Ureter (tissue), 1 donor: Measurements from ENCODE around the gene SLC47A2. TPM values are rescaled to one million over a fixed set of nuclear protein-coding genes. Genes with fewer than 3 reads are reported as not detected.
"Not testable (repeated sequence)": the region's sequence is repeated elsewhere in the genome, so short reads cannot be mapped to it uniquely, and the experiment has no call there.

ENCODE experiments used
- DNase-seq: peaks from one replicate; pipeline ENCODE4 v3.0.0-alpha.2; 2020; ENCODE audit warnings: low spot score
- total RNA-seq: library from RNA; stranded (reverse); gene quantifications from one replicate; pipeline ENCODE4 v1.2.4, GENCODE V29; 2023
- donor health status: DM: yes; HTN: yes; CAD: no.

Gene SLC47A2
- total RNA-seq, 1 donor from 2014 or later, result not detected

DNA sequence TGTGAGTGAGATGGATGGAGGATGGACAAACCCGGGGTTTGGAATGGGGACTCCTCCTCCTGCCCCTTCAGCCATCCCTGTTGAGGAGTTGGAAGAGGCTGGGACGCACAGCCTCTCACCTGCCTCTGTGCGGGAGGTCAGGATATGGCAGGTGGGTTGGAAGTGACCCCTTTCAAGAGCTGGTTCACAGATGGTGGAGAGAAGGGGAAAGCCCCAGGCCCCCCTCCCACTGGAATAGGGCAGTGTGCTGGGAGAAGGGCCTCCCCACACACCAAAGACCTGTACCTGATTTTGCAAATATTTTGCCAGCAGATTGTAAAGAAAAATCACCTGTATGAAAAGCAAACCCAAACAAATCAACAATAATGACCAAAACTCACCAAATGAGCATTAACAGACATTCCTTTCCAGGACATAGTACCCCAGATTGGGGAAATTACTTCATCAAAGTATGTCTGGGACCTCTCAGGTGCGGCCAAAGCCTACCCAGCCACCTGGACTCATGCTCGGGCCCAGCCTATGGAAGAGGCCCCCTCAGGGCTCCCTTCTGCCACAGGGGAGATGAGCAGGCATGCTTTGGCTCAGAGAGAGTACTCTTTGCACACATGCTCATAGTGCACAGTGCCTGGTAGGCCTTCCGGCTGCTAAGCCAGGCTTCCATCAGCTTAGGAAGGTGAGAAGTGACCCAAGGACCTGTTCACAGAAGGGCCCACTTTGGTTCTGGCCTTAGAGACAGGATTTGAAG lies 7.8 kb downstream of the SLC47A2 start:
- no peak for DNase-seq

DNA sequence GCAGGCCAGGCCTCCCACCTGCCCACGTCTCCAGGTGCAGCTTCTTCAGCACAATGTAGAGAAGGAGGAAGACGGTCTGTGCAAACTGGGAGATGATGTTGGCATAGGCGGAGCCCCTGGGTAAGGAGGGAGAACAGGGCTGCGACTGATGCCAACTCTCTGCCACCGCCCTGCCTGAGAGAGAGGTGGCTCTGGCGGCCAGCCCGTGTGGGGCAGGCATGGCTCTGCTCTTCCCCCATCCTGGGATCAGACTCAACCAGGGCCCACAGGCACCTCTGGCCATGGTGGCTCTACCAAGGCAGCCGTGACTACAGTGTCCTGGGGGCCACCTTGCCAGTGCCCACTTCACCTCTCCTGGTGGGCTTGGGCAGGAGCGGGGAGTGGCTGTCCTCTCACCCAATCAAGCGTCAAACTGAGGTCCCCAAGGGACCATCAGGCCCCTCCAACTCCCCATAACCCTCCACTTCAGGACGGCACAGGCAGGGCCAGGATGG lies 8.6 kb downstream of the SLC47A2 start:
- no peak for DNase-seq

DNA sequence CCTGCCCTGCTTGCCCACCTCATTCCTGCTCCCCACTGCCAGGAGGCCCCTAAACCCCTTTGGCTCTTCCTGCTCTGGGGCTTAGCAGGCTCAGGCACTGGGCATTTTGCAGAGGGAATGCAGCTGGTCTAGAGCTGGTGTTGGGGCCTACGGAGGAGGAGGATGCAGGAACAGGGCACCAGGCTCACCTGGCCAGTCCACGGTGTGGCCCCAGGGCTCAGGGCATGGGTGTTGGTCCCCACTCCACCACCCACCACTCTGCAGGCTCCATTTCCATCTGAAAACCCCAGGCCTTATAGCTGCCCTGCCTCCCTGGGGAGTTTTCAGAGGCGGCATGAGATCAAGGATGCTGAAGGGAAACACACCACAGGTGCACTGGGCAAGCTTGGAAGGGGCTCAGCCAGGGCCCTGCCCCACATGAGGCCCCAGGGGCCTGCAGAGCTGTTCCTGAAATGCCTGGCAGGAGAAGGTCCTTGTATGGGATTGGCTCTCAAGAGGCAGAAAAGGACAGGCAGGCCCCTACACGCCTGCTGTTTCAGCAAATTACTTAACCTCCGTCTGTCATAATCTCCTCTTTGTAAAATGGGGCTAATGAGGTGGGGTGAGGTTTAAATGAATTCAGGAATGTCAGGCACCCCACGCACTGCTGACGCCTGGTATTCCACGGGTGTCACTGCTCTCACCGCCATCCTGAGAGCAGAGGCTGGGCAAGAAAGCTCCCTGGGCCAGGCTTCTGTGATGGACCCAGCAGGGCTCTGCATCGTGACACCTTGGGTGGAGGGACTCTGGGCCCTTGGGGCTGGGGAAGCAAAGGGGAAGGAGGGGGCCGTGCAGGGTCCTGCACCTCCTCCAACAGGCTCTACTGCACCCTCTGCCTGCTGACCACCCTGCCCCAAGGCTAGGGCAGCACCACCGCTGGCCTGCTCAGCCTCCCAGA lies 9.3 kb downstream of the SLC47A2 start:
- peak; percentile 37 for DNase-seq

DNA sequence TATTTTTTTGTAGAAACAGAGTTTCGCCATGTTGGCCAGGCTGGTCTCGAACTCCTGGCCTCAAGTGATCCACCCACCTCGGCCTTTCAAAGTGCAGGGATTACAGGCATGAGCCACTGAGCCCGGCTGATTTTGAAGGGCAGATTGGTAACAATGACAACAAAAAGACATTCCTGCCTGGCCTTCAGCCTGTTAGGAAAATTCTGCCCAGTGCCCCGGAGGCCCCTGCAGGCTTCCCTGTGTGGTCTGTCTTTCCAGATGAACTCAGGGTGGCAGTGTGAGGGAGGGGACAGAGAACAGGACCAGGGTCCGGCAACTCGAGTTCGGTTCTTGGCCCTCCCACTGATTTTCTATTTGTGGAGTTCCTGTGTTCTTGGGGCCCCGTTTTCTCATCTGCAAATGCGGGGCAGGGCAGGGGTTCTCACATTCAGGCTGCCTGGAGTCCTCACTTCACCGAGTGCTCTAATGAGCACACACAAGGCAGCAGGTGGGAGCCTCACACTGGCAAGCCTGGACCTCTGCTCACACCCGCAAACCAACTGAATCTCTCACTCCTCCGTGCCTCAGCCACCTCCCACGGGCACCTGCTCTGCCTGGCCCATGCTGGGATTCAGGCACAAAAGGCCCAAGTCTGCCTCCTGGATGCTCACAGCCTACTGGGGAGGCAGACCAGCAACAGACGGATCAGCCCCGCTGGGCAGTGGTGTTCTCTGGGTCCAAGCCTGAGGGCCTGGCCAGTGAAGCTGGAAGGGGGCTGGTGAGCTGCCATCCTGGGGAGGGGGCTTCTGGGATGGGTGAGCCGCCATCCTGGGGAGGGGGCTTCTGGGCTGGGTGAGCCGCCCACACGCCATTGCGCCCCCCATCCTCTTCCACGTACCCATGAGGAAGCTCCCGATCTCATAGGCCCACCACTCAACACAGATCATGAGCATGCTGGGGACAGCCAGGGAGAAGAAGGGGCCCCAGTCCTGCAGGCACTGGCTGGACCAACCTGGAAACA lies 10.3 kb downstream of the SLC47A2 start:
- DNase-seq, result no peak

DNA sequence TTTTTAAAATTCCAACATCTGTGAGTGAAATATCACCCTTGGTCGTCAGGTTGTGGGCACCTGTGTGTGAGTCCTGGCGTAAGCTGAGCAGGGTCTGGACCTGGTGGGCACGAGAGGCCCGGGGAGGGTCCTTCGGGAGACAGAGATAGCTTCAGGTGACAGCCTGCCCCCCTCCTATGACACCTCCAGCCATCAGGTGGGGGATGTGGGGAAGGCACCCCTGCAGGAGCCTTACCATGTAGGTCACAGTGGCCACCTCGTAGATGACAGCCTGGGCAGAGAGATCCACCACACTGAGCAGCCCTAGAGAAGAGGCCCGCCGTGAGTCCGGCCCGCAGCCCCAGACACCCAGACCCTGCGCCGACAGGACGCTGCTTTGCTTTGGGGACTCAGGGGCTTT lies 11.2 kb downstream of the SLC47A2 start:
- peak; percentile 36 for DNase-seq

DNA sequence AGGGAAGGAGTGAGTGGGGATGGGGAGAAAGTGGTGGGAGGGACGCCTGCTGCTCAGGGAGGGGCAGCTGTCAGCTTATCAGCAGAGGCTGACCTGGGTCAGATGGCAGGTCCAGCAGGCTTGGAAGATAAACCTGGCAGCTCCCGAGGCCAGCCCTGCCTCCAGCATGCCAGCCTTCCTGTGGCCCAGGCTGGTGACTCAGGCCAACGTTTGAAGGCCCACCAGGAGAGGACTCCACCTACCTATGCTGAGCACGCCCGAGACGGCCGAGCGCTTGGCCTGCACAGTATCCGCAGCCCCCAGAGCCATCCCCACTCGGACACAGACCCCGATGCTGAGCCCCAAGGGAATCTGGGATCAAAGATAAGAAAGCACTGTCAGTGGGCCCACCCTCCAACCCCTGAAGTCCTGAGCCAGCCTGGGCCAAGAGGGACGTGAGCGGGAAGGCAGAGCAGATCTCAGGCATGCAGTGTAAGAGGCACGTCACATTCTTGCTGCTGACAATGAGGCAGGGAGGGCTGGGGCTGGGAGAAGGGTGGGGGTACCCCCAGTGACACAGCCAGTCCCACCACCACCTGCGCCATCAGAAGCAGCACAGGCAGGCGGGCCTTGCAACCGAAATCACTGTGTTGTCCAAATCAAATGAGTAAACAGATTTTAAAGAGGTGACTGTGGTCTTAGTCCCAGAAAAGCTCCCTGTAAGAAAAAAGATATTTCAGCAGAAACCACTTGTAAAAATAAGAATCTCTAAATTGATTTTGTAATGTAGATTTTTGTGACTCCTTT lies 12.4 kb downstream of the SLC47A2 start:
- DNase-seq, result peak; percentile 37

DNA sequence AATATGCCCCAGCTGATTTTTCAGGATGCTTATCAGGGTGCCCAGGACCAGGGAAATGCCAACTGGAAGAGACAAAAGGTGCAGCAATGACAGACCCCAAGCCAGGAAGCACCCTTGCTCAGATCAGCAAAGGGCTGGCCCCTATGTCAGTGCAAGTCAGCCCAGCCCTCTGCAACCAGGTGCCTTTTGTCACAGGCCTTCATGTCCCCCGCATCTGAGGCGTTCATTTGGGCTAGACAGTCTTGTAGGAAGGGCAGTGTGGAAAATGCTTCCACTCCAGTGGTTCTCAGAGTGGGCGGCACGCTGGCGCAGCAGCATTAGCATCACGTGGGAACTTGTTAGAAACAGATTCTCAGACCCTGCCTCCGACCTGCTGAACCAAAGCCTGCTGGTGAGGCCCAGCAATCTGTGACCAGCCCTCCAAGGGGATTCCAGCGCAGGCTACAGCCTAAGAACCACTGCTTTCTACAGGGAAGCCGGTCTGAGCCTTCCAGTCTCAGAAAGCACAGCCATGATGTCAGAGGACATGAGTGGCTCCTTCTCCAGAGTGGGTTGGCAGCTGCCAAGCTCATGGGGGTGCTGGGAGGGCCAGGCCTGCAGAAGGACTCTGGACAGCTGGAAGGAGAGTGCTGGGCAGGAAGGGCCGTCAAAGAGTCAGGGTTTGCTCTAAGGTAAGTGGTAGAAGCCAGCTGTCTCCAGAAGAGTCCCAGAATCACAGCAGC lies 13.1 kb downstream of the SLC47A2 start:
- peak; percentile 30 for DNase-seq

DNA sequence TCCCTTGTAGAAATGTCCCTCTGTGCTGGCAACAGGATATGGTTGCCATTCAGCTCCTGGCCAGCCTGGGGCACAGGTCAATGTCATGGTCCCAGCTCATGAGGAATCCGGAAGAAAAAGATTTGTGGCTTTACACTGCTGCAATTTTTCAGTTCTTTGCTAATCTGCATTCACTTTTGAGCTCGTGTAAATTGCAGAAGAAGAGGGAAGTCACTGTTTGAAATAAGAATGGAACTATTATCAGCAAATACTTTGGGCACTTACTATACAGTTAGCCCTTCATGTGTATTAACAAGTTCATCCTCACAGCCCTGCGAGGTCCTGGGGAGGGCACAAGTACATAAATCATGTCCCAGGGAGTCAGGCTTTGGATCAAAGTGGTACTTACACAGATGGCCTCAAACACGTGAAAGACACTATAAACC lies 14.2 kb downstream of the SLC47A2 start:
- no peak for DNase-seq

DNA sequence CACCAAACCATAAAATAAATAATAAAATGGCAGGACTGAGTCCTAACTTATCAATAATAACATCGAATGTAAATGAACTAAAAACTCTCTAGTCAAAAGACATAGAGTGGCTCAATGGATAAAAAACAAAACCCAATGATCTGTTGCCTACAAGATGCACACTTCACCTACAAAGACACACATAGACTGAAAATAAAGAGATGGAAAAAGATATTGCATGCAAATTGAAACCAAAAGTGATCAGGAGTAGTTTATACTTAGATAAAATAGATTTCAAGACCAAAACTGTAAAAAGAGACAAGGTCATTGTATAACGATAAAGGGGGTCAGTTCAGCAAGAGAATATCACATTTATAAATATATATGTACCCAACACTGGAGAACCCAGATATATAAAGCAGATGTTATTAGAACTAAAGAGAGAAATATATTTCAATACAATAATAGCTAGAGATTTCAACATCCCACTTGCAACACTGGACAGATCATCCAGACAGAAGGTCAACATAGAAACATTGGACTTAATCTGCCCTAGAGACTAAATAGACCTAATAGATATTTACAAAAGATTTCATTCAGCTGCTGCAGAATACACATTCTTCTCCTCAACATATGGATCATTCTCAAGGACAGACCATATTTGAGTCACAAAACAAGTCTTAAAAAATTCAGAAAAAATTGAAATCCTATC lies 29.8 kb downstream of the SLC47A2 start:
- no peak for DNase-seq

DNA sequence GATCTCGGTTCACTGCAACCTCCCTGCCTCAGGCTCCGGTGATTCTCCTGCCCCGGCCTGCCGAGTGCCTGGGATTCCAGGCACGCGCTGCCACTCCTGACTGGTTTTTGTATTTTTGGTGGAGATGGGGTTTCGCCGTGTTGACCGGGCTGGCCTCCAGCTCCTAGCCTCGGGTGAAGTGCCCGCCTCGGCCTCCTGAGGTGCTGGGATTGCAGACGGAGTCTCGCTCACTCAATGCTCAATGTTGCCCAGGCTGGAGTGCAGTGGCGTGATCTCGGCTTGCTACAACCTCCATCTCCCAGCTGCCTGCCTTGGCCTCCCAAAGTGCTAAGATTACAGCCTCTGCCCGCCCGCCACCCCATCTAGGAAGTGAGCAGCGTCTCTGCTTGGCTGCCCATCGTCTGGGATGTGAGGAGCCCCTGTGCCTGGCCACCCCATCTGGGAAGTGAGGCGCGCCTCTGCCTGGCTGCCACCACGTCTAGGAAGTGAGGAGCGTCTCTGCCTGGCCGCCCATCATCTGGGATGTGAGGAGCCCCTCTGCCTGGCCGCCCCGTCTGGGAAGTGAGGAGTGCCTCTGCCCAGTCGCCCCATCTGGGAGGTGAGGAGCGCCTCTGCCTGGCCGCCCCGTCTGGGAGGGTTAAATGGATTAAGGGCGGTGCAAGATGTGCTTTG lies 31.3 kb downstream of the SLC47A2 start:
- DNase-seq, result not testable (repeated sequence)

DNA sequence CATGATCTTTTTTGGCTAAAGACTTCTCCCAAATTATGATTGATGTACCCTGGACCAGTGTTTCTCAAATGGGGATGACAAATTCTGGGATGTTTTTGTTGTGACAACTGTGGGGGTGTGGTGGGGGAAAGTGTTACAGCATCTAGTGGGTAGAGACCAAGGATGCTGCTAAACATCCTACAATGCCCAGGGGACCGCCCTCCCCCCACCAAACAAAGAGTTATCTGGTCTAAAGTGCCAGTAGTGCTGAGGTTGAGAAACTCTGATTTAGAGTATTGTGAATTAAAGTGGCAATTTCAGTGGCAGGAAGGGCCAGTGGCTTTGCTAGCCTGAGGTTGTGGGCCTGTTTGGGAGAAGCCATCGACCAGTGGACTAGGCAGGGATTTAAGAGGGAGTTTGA lies 33.3 kb downstream of the SLC47A2 start:
- DNase-seq, result no peak

DNA sequence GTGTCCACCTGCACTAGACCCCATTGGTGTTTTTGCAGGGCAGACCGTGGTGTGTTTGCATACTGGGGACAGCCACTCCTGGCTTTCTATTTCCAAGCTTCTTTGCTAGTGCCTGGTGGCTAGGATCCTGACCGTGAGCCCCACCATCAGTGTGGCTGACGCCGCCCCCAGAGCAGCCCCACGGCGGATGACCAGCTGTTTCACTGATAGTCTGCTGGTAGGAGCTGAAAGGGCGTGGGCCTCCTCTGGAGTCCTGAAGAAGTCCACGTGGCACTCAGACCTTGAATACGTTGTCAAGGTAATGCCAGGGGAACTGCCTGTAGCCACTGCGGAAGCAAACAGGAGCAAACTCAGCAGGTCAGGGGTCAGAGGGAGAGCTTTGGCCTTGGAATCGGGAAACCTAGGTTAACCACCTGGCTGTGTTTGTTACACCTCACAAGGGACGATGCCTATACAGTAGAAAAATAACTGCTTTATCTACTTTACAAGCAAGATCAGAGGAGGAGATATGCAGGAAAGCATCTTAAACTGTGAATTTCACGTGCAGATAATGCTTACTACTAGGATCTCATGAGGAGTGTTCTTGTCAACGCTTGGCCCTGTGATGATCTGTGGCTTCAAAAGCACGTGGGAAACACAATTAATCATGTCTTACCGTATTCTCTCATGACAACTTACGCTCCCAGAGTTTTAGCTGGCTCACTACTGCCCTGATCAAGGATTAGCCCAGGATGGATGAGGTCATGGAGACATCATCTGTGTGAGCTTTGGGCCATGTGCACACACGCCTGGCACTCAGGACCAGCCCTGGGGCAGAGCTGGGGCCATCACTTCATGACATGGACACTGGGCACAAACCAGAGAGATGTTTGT lies 37.6 kb downstream of the SLC47A2 start:
- DNase-seq, result no peak

DNA sequence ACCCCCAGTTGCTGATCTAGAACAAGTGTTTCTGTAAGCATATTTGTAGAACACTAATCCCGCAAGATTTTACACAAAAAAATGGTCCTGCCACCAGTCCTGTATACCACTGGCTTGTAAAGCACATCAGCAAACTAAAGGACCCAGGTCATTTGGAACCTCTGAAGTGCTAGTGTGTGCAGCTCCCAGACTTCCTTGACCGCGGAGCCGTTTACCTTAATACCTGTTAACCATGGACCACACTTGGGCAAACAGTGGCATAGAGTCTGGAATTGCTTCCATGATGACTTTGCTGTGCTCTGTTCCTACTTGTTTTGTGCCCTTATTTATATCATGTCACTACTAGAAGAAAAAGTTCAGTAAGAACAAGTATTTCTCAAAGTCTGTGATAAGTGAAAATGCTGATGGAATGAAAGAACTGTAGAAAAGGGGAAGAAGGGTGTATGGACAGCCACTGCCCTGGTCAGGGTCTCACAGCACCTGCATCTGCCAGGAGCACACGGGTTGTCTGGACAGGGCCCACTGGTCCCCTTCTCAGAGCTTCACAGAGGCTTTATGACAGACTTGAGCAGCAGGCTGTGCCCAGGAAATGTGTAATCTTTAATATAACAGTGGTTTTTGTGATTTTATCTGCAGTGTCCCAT lies 38.5 kb downstream of the SLC47A2 start:
- DNase-seq, result no peak

DNA sequence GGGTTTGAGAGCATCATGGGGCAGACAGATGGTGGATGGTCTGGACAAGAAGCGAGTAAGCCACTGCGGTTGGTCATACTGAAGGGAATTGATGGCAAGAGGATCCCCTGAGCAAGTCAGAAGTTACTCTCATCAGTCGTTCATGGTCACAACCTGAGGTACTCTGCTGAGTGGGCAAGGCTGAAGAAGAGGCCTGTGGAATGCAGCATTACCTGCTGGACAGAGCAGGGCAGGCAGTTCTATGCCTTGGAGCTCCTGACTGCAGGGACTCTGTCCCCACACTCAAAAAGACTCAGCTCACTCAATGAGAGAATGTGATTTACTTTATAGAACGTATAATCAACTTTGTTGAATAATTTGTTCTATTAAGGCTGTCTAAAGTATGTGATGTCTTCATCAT lies 39.5 kb downstream of the SLC47A2 start:
- DNase-seq, result no peak

DNA sequence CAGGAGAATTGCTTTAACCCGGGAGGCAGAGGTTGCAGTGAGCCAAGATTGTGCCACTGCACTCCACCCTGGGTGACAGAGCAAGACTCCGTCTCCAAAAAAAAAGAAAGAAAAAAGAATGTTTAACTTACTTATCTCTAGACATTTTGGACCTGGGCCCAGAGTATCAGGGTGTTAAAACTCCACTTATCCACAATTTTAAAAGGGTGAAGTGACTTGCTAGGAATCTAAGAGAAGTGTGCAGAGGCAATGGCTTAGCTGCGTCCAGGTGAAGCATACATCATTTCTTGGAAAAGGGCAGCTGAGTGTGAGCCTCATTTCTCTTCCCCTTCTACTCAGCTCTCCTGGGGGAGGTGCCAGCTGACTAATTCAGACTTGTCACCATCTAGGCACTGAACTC lies 42.8 kb downstream of the SLC47A2 start:
- no peak for DNase-seq

DNA sequence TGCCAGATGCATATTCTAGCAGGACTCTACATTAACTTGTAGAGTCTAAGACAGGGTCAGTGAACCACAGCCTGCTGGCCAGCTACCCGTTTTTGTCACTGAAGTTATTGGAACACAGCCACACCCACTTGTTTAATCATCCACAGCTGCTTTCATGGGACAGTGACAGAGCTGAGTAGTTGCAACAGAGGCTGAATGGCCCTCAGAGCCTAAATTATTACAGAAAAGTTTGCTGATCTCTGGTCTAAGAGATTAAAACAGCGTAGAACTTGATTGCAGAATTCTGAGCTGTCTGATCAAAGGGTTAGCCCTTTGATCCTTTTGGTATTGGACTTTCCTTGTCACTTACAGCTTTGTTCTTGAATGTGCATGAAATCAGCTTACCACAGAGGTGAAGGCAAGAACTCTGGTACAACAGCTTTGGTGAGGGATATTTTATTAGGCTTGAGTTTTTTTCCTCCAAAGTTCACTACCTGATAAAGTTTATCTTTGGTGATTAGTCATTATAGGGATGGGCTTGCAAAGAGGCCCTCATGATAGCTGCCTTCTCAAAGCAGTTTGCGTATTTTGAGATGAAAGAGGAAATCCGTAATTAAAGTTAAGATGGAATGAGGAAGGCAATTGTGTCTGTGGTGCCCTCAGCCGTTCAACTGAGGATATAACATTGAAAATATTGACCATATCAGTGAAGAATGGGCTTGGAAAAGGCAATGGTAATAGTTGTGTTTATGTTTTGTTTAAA lies 44.2 kb downstream of the SLC47A2 start:
- DNase-seq, result peak; percentile 54

DNA sequence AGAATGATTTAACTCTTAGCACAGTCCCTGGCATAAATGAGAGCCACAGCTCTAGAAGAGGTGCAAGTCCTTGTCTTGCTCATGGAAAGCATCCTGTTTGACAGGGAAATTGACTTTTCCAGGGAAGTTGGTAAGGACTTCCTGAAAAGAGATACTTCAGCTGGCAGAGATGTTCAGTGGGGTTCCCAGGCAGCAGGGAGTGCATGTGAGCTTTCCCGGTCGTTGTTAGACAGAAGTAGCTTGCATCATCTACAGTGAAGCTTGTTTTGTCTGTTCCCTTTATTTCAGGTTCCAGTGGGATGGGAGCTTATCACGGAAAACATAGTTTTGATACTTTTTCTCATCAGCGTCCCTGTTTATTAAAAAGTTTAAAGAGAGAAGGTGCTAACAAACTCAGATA lies 45.0 kb downstream of the SLC47A2 start:
- DNase-seq, result no peak
